Fibroblast of skin of right biceps (primary cell): ENCODE data around the gene TBX2.
A peak's percentile ranks its signal among the peaks of the same experiment; 100 is the strongest.

Source experiments
- DNase-seq: peaks from one replicate; pipeline ENCODE4 v3.0.0-alpha.2; 2013

TBX2 gene

GRCh38 chr17:61402978-61403800 lies 3.5 kb downstream of the TBX2 start:
- DNase-seq, result no peak

DNA sequence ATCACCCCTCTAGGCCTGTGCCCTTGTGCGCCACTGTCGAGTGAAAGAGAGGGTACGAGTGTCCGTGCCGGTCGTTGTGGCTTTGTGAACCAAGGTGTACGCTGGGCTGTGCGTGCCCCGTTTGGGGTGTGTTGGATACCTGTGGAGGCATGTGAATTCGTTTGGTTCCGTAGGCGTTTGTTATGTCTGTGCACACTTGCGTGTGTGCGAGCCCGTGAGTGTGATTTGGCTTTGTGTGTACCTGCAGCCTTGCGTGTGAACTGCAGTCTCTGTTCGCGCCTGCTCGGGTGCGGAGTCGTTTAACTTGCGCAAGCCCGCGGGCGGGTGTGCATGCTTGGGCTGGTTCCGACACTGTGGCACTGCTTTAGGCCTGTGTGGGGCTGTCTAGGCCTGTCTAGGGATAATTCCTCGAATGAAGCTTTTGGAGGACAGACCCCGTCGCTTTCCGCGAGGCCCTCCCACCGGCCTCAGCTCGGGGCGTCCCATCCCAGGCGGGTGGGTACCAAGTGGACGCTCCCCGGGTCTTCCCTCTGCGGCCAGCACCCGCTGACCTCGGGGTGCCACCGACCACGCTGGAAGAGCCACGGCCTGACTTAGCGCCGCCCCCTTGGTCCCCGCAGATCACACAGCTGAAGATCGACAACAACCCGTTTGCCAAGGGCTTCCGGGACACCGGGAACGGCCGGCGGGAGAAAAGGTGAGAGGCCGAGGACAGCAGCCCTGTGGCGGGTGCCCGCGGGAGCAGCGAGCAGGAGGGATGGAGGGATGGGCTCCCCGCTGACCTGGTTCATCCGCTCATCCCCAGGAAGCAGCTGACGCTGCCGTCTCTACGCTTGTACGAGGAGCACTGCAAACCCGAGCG lies 4.4 kb downstream of the TBX2 start:
- no peak for DNase-seq

DNA sequence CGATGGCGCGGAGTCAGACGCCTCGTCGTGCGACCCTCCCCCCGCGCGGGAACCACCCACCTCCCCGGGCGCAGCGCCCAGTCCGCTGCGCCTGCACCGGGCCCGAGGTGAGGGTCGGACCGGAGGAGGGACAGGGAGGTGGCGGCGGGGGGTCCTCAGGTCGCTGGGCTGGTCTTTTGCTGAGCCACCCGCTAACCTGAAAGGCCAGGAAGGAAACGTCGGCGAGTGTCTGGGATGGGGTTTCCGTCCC lies 4.9 kb downstream of the TBX2 start:
- DNase-seq, result no peak

GRCh38 chr17:61404913-61405685 lies 5.5 kb downstream of the TBX2 start:
- no peak for DNase-seq

DNA sequence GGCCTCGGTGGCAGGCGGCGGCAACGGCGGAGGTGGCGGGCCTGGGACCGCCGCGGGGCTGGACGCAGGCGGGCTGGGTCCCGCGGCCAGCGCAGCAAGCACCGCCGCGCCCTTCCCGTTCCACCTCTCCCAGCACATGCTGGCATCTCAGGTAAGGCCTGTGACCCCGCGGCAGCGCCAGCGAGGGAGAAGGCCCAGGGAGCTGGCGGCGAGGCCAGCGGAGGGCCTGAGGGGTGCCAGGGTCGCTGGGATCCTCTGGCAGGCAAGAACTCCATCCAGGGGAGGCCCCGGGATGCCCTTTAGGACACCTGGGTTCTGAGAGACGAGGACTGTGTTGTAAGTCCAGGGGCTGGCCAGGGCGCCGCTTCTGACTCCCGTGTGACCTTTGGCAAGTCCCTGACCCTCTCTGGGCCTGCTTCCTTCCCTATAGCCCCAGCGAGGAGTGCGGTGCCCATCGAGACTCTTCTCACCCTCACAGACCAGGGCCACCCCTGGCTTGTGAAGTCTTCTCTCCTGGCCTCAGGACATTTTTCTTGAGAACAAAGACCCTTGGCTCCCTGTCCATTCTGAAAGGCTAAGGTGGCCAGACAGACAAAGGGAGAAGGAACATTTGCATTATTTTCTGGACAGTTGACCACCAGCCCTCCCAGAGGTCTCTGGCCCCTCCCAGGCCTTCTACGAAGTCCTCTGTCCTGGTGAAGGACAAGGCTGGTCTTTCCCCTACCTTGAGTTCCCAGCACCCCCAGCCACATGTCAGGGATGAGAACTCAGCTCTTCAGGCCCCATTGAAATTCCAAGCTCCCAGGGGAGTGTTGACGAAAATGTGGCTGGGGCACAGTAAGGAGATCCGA lies 6.3 kb downstream of the TBX2 start:
- DNase-seq, result no peak

GRCh38 chr17:61406537-61406845 lies 6.8 kb downstream of the TBX2 start:
- no peak for DNase-seq

GRCh38 chr17:61406971-61407911 lies 7.6 kb downstream of the TBX2 start:
- DNase-seq, result no peak

GRCh38 chr17:61408151-61409041 lies 8.8 kb downstream of the TBX2 start:
- no peak for DNase-seq

GRCh38 chr17:61409301-61410112 lies 9.9 kb downstream of the TBX2 start:
- peak; percentile 67 for DNase-seq

- DNase-seq, result peak; percentile 60
Measured at GRCh38 chr17:61410141-61411010, 10.7 kb downstream of the TBX2 start.

DNA sequence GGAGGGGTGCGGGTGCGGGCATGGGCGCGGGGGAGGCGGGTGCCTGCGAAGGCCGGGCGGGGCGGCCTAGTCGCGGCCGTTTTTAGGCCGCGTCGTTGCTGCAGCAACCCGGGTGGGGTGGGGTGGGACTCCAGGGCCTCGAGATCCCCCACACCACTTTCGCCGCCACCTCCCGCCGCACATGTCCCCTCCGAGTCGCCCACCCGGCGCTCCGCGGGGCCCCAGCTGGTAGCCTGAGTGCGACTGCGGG lies 11.3 kb downstream of the TBX2 start:
- DNase-seq, result no peak

GRCh38 chr17:61411261-61412142 lies 11.9 kb downstream of the TBX2 start:
- peak; percentile 50 for DNase-seq

DNA sequence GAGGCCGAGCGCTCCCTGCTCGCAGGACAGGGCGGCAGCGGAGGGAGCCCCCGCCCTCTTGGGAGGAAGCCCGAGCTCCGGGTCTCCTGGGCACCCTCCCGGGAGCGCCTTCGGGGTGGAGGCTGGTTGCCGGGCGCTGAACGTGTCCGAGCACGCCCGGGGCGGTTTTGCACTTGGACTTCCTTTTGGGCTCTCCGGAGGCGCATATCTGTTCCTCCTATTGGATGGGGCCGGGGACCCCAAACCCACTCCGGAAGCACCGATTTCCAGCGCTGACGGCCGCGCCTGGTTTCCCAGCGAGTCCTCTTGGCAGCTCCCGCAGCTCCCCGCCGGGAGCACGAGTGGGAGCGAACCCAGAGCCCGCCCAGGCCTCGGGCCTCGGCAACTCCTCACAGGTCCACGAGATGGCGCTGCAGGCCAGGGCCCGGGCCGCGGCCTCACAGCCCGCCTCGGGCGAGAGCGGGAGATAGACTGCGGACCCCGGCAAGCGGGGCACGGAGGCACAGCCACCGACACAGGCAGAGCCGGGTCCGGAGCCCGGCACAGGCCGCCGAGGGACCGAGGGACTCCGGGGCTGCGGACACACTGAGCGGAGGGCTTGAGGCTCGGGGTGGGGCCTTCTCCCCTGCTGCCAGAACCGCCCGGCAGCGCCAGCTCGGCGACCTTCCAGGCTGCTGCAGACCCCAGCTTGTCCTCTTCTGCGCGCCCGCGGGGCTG lies 12.7 kb downstream of the TBX2 start:
- DNase-seq, result peak; percentile 73

GRCh38 chr17:61412860-61413660 lies 13.4 kb downstream of the TBX2 start:
- no peak for DNase-seq

DNA sequence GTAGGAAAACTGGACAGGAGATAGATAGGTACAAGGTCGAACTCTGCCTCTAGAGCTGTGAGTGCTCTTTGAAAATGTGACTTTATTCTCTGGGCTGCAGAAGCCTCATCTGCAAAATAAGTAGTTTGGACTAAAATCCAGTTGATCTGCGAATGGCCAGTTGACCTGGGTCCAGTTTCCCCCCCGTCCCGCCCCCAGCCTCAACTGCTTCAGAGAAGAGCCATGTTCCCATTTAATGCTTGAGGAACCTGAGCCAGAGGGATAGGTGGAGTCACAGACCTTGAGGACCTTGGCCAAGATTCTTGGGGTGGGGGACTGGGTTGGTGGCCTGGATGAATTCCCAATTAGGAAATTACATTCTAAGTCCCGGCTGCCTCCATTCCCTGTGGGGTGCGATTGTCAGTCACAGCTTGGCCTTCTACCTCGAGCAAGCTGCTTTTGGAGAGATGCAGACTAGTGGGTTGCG lies 14.1 kb downstream of the TBX2 start:
- no peak for DNase-seq
